SK-N-SH (cell line): ENCODE measurements around the gene HS3ST3A1. TPM values are rescaled to one million over a fixed set of nuclear protein-coding genes. Genes with fewer than 3 reads are reported as not detected.

ENCODE experiments used
- CTCF ChIA-PET: fragments of 300-600, 350-600 bp; formaldehyde crosslinking; extraction: SDS; loops from one replicate; lab custom pipeline; 2021; lab: Yijun Ruan, JAX
- POLR2A ChIA-PET: fragments of 350-600 bp; sonication (Branson Sonifier 250); formaldehyde crosslinking; extraction: SDS; loops from one replicate; lab custom pipeline; 2020; ENCODE audit warnings: antibody characterized with exemption, inconsistent platforms; lab: Yijun Ruan, JAX
- DNase-seq: peaks from one replicate; pipeline ENCODE4 v3.0.0; 2012
- H2AFZ ChIP-seq: fragments of 200-600 bp; sonication (generic); 2 replicates; pipeline ENCODE4 v1.8.1; 2016; ENCODE audit warnings: antibody characterized with exemption, mild to moderate bottlenecking, low read depth
- H3F3A ChIP-seq: fragments of 200-600 bp; sonication (generic); replicated peaks from 2 replicates; pipeline ENCODE3; 2016; ENCODE audit warnings: antibody characterized with exemption, mild to moderate bottlenecking; ENCODE audit not compliant: insufficient read depth
- H3K27ac ChIP-seq, 2 experiments: fragments of 200-500 bp in 1 of 2; fragments of 200-600 bp in 1 of 2; sonication (Bioruptor generic) in 1 of 2; sonication (generic), shearing (Covaris generic) in 1 of 2; 2 replicates each; pipeline versions ENCODE4 v1.5.1 to v1.6.1; 2014 to 2016; ENCODE audit warnings: low read depth in 2 of 2, inconsistent platforms in 1 of 2, low read length in 1 of 2, mild to moderate bottlenecking in 1 of 2, mixed read lengths in 1 of 2
- H3K27me3 ChIP-seq: fragments of 200-600 bp; sonication (generic), shearing (Covaris generic); 2 replicates; pipeline ENCODE4 v1.6.1; 2016; ENCODE audit warnings: mixed run types; ENCODE audit not compliant: insufficient read depth
- H3K36me3 ChIP-seq, 2 experiments: fragments of 200-500 bp in 1 of 2; fragments of 200-600 bp in 1 of 2; sonication (Bioruptor generic) in 1 of 2; sonication (generic) in 1 of 2; replicated peaks in 1 of 2; 2 replicates each; pipeline versions ENCODE3 to v1.5.1; 2014 to 2016; ENCODE audit warnings: low read length in 1 of 2, mild to moderate bottlenecking in 1 of 2; ENCODE audit not compliant: insufficient read depth in 2 of 2, control insufficient read depth in 1 of 2
- H3K4me1 ChIP-seq, 2 experiments: fragments of 200-500 bp in 1 of 2; fragments of 200-600 bp in 1 of 2; sonication (Bioruptor generic) in 1 of 2; sonication (generic), shearing (Covaris generic) in 1 of 2; 2 replicates each; pipeline versions ENCODE4 v1.5.1 to v1.6.1; 2014 to 2016; ENCODE audit warnings: low read depth in 1 of 2, low read length in 1 of 2, mixed run types in 1 of 2; ENCODE audit not compliant: insufficient read depth in 2 of 2, control insufficient read depth in 1 of 2
- H3K4me2 ChIP-seq: fragments of 200-600 bp; sonication (generic), shearing (Covaris generic); 2 replicates; pipeline ENCODE4 v1.6.1; 2017; ENCODE audit warnings: mixed run types
- H3K4me3 ChIP-seq, 2 experiments: fragments of 200-500 bp in 1 of 2; fragments of 200-600 bp in 1 of 2; sonication (Bioruptor generic) in 1 of 2; sonication (generic), shearing (Covaris generic) in 1 of 2; 2 replicates each; pipeline versions ENCODE4 v1.5.1 to v1.8.1; 2014 to 2016; ENCODE audit warnings: low read depth in 2 of 2, inconsistent platforms in 1 of 2, low read length in 1 of 2, mild to moderate bottlenecking in 1 of 2, mixed read lengths in 1 of 2, moderate library complexity in 1 of 2
- H3K79me2 ChIP-seq: fragments of 200-600 bp; sonication (generic); 2 replicates; pipeline ENCODE4 v1.8.1; 2017; ENCODE audit warnings: mild to moderate bottlenecking; ENCODE audit not compliant: insufficient read depth
- H3K9ac ChIP-seq: fragments of 200-600 bp; sonication (generic); 2 replicates; pipeline ENCODE4 v1.6.1; 2017; ENCODE audit warnings: mixed run types
- H3K9me2 ChIP-seq: fragments of 200-600 bp; sonication (generic); 2 replicates; pipeline ENCODE4 v1.6.1; 2017; ENCODE audit warnings: mixed run types
- H3K9me3 ChIP-seq: fragments of 200-600 bp; sonication (generic); 2 replicates; pipeline ENCODE4 v1.6.1; 2017; ENCODE audit warnings: mixed run types, mild to moderate bottlenecking, moderate library complexity
- H4K20me1 ChIP-seq: fragments of 200-600 bp; sonication (generic); 2 replicates; pipeline ENCODE4 v1.6.1; 2017; ENCODE audit warnings: mild to moderate bottlenecking, mixed run types; ENCODE audit not compliant: insufficient read depth
- FOSL2 ChIP-seq: IDR thresholded peaks from 2 replicates; pipeline ENCODE4 v1.4.0; 2012; ENCODE audit warnings: low read depth, mild to moderate bottlenecking, moderate library complexity, borderline replicate concordance
- FOXJ3 ChIP-seq: sonication (generic); formaldehyde crosslinking; IDR thresholded peaks from 2 replicates; pipeline ENCODE4 v1.5.1; 2020; ENCODE audit warnings: mild to moderate bottlenecking, missing genetic modification reagents
- FOXM1 ChIP-seq: IDR thresholded peaks from 2 replicates; pipeline ENCODE4 v1.4.0; 2012; ENCODE audit warnings: low read depth, mild to moderate bottlenecking
- GABPA ChIP-seq: IDR thresholded peaks from 2 replicates; pipeline ENCODE4 v1.4.0; 2012; ENCODE audit warnings: low read depth, mild to moderate bottlenecking
- NFIC ChIP-seq: IDR thresholded peaks from 2 replicates; pipeline ENCODE4 v1.4.0; 2012; ENCODE audit warnings: borderline replicate concordance
- NRF1 ChIP-seq: IDR thresholded peaks from 2 replicates; pipeline ENCODE4 v1.6.1; 2012; ENCODE audit warnings: low read depth, mild to moderate bottlenecking, low read length
- POLR2AphosphoS5 ChIP-seq: IDR thresholded peaks from 2 replicates; pipeline ENCODE4 v1.6.1; 2012; ENCODE audit warnings: low read depth, low read length
- SMC3 ChIP-seq: IDR thresholded peaks from 2 replicates; pipeline ENCODE4 v1.6.1; 2012; ENCODE audit warnings: low read depth, low read length, improper control_type of control experiment
- TEAD4 ChIP-seq: IDR thresholded peaks from 2 replicates; pipeline ENCODE4 v1.4.0; 2012; ENCODE audit warnings: mild to moderate bottlenecking, borderline replicate concordance; ENCODE audit not compliant: insufficient read depth
- YY1 ChIP-seq: IDR thresholded peaks from 2 replicates; pipeline ENCODE4 v1.4.0; 2012; ENCODE audit warnings: low read depth, mild to moderate bottlenecking
- WGBS: methylation state at CpG from one replicate; pipeline ENCODE4 v1.1.6; 2017; ENCODE audit warnings: low lambda C conversion rate; 5-methylcytosine and 5-hydroxymethylcytosine counted together
- polyA plus RNA-seq, 3 experiments: library from polyadenylated mRNA; depleted of rRNA; stranded (reverse); fragments of >200 nt; gene quantifications; 2 replicates each; pipeline ENCODE4 v1.2.3, GENCODE V29; 2012
- TF ChIP-seq, protein P1 (sequence below): IDR thresholded peaks from 2 replicates; pipeline ENCODE4 v1.6.1; 2012; ENCODE audit warnings: mild to moderate bottlenecking, low read depth, low read length, moderate library complexity
- TF ChIP-seq, protein P2 (sequence below): IDR thresholded peaks from 2 replicates; pipeline ENCODE4 v1.4.0; 2012; ENCODE audit warnings: low read depth, borderline replicate concordance
- TF ChIP-seq, protein P3 (sequence below): fragments of 200-600 bp; sonication (generic); IDR thresholded peaks from 2 replicates; pipeline ENCODE4 v1.6.1; 2017; ENCODE audit warnings: antibody characterized with exemption, mild to moderate bottlenecking, moderate library complexity

Gene HS3ST3A1
- polyA plus RNA-seq, 1 of the 3 experiments (the other 2 are of a cell fraction), result 22.6 TPM

DNA sequence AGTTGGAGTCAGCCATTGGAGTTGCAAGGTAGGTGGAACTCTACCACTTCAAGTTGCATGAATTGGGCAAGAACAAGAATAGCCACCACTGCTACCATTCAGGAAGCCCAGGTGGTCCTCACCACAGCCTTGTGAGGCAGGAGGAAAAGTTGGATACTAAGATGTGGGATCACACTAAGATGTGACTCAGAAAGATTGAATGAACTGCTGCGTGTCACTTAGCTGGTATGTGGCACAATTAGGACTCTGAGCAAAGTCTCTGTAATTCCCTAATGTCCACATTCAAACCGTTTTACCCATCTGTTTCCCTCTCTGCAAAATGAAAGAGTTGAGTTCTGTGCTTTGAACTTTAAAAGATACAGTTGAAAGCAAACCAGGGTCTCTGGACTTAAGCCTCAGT lies 44.7 kb upstream of the HS3ST3A1 start:
- Histone ChIP-seq H3K9me3 (no peaks in the 10 kb centered on the region), H4K20me1 (no peaks in the 10 kb centered on the region), H2AFZ (no peak overlapping the region; the same call in 1 of the 2 replicates), H3K4me1 (no peaks in the 10 kb centered on the region), H3K4me3 (no peak overlapping the region), H3K79me2 (no peaks in the 10 kb centered on the region), H3K27me3 (peaks cover 11% of the 10 kb centered on the region), H3K9me2 (no peaks in the 10 kb centered on the region), H3F3A (no peaks in the 10 kb centered on the region), H3K36me3 (no peaks in the 10 kb centered on the region), H3K9ac (no peak overlapping the region), H3K4me2 (no peak overlapping the region), H3K27ac (no peak overlapping the region)
- ChIA-PET CTCF (interaction anchor here (0.6 kb wide), 1 partner anchor 11 kb away, joined by 3 read pairs; no protein-coding TSS in a partner anchor), POLR2A (no interaction called here)
- TF ChIP-seq YY1 (no peak), FOXM1 (no peak), GABPA (no peak), NRF1 (no peak), FOXJ3 (CRISPR knock-in tag) (no peak), POLR2AphosphoS5 (no peak), FOSL2 (no peak), TEAD4 (no peak), SMC3 (no peak)
- TF ChIP-seq, protein P1, sequence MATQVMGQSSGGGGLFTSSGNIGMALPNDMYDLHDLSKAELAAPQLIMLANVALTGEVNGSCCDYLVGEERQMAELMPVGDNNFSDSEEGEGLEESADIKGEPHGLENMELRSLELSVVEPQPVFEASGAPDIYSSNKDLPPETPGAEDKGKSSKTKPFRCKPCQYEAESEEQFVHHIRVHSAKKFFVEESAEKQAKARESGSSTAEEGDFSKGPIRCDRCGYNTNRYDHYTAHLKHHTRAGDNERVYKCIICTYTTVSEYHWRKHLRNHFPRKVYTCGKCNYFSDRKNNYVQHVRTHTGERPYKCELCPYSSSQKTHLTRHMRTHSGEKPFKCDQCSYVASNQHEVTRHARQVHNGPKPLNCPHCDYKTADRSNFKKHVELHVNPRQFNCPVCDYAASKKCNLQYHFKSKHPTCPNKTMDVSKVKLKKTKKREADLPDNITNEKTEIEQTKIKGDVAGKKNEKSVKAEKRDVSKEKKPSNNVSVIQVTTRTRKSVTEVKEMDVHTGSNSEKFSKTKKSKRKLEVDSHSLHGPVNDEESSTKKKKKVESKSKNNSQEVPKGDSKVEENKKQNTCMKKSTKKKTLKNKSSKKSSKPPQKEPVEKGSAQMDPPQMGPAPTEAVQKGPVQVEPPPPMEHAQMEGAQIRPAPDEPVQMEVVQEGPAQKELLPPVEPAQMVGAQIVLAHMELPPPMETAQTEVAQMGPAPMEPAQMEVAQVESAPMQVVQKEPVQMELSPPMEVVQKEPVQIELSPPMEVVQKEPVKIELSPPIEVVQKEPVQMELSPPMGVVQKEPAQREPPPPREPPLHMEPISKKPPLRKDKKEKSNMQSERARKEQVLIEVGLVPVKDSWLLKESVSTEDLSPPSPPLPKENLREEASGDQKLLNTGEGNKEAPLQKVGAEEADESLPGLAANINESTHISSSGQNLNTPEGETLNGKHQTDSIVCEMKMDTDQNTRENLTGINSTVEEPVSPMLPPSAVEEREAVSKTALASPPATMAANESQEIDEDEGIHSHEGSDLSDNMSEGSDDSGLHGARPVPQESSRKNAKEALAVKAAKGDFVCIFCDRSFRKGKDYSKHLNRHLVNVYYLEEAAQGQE, result no peak
- TF ChIP-seq, protein P2, sequence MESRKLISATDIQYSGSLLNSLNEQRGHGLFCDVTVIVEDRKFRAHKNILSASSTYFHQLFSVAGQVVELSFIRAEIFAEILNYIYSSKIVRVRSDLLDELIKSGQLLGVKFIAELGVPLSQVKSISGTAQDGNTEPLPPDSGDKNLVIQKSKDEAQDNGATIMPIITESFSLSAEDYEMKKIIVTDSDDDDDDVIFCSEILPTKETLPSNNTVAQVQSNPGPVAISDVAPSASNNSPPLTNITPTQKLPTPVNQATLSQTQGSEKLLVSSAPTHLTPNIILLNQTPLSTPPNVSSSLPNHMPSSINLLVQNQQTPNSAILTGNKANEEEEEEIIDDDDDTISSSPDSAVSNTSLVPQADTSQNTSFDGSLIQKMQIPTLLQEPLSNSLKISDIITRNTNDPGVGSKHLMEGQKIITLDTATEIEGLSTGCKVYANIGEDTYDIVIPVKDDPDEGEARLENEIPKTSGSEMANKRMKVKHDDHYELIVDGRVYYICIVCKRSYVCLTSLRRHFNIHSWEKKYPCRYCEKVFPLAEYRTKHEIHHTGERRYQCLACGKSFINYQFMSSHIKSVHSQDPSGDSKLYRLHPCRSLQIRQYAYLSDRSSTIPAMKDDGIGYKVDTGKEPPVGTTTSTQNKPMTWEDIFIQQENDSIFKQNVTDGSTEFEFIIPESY, result no peak
- 6% methylated on average over 2 of the region's 2 CpGs for WGBS
- no peak for DNase-seq

DNA sequence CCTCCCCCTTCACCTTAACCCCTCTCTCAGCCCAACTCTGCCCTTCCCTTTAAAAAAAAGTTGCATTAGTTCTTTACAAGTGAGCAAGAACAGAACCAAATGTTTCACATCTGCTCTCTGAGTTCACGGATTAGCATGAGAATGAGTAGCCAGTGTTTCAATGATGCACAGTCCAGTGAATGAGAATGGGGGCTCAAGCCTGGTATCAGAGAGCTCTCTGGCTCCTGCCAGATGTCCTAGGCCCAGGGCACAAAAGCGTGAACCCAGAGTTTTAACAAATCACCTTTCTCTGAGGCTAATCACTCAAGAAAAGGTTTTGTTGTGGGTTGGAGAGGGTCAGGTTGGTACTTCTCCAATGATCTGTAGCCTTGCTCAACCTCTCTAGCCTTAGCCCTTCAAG lies 41.5 kb upstream of the HS3ST3A1 start:
- CTCF ChIA-PET, result interaction anchor here (0.6 kb wide), 1 partner anchor 212 kb away, joined by 3 read pairs; no protein-coding TSS in a partner anchor
- H3K4me1 ChIP-seq, result no peaks in the 10 kb centered on the region

More for the DNA sequence above, 41.5 kb upstream of the HS3ST3A1 start:
- Histone ChIP-seq H3K4me3 (no peak overlapping the region), H2AFZ (no peak overlapping the region), H3K79me2 (no peaks in the 10 kb centered on the region), H3K9me3 (no peaks in the 10 kb centered on the region), H3F3A (no peaks in the 10 kb centered on the region), H3K27me3 (peaks cover 20% of the 10 kb centered on the region), H3K4me2 (no peak overlapping the region), H3K36me3 (no peaks in the 10 kb centered on the region), H4K20me1 (no peaks in the 10 kb centered on the region), H3K9ac (no peak overlapping the region), H3K27ac (no peak overlapping the region), H3K9me2 (no peaks in the 10 kb centered on the region)
- DNase-seq, result no peak
- 35% methylated on average over 2 of the region's 2 CpGs for WGBS
- POLR2A ChIA-PET, result no interaction called here
- no peak for TF ChIP-seq NFIC
- TF ChIP-seq, protein P3, sequence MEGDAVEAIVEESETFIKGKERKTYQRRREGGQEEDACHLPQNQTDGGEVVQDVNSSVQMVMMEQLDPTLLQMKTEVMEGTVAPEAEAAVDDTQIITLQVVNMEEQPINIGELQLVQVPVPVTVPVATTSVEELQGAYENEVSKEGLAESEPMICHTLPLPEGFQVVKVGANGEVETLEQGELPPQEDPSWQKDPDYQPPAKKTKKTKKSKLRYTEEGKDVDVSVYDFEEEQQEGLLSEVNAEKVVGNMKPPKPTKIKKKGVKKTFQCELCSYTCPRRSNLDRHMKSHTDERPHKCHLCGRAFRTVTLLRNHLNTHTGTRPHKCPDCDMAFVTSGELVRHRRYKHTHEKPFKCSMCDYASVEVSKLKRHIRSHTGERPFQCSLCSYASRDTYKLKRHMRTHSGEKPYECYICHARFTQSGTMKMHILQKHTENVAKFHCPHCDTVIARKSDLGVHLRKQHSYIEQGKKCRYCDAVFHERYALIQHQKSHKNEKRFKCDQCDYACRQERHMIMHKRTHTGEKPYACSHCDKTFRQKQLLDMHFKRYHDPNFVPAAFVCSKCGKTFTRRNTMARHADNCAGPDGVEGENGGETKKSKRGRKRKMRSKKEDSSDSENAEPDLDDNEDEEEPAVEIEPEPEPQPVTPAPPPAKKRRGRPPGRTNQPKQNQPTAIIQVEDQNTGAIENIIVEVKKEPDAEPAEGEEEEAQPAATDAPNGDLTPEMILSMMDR, result no peak
